Measurements from ENCODE around the gene CLOCK. TPM values are rescaled to one million over a fixed set of nuclear protein-coding genes. Genes with fewer than 3 reads are reported as not detected.

CLOCK gene
- total and polyA plus RNA-seq, 11 donors, result 8.3 to 42.1 (median 31.0) TPM

- Histone ChIP-seq H3K27me3 (no peaks in the 10 kb centered on the region), H3K36me3 (peaks cover 0 to 80% (median 42%) of the 10 kb centered on the region in 9 donors), H3K9me3 (peaks cover 0 to 10% (median 0%) of the 10 kb centered on the region in 12 donors), H3K4me1 (peaks cover 0 to 4% (median 0%) of the 10 kb centered on the region in 12 donors), H3K27ac (no peak overlapping the region), H3K4me3 (no peak overlapping the region)
- DNase-seq, result no peak
- 81 to 95% (median 90%) methylated on average over 6 of the region's 6 CpGs for WGBS, 4 donors
- intact Hi-C loops (cut with DNase I), result no loop called here
- ATAC-seq, result no peak
- TF ChIP-seq CTCF (IDR thresholded peaks at IDR 0.05) (no peak), POLR2A (IDR thresholded peaks at IDR 0.05) (no peak)
Measured at GRCh38 chr4:55475394-55476243, 71.1 kb downstream of the CLOCK start.

- Histone ChIP-seq H3K4me3 (no peak overlapping the region), H3K4me1 (no peaks in the 10 kb centered on the region), H3K27me3 (no peaks in the 10 kb centered on the region), H3K36me3 (peaks cover 0 to 82% (median 57%) of the 10 kb centered on the region in 9 donors), H3K27ac (no peak overlapping the region), H3K9me3 (peaks cover 0 to 9% (median 0%) of the 10 kb centered on the region in 12 donors)
- 97 to 100% (median 98%) methylated on average over 1 of the region's 1 CpG for WGBS, 4 donors
- no peak for DNase-seq
- ATAC-seq, result no peak
- no peak for TF ChIP-seq POLR2A (IDR thresholded peaks at IDR 0.05)
- no peak for TF ChIP-seq CTCF (IDR thresholded peaks at IDR 0.05)
- intact Hi-C loops (cut with DNase I), result loop anchor here in 1 of 10 donors (10.0 kb wide), 1 partner anchor 405 kb away; no protein-coding TSS in a partner anchor
Measured at GRCh38 chr4:55469979-55470378, 76.7 kb downstream of the CLOCK start.

GRCh38 chr4:55468724-55469123, 78.0 kb downstream of the CLOCK start:
- Histone ChIP-seq H3K4me3 (no peak overlapping the region), H3K36me3 (peaks cover 0 to 82% (median 44%) of the 10 kb centered on the region in 9 donors), H3K9me3 (peaks cover 0 to 9% (median 0%) of the 10 kb centered on the region in 12 donors), H3K4me1 (no peaks in the 10 kb centered on the region), H3K27me3 (no peaks in the 10 kb centered on the region), H3K27ac (no peak overlapping the region)
- TF ChIP-seq POLR2A (IDR thresholded peaks at IDR 0.05) (no peak), CTCF (IDR thresholded peaks at IDR 0.05) (no peak)
- DNase-seq, result no peak
- 77 to 83% (median 81%) methylated on average over 2 of the region's 2 CpGs for WGBS, 4 donors
- intact Hi-C loops (cut with DNase I), result loop anchor here in 1 of 10 donors (10.0 kb wide), 1 partner anchor 406 kb away; no protein-coding TSS in a partner anchor
- ATAC-seq, result no peak

- no peak overlapping the region for H3K27ac ChIP-seq
- H3K27me3 ChIP-seq, result no peaks in the 10 kb centered on the region
- H3K36me3 ChIP-seq, result peaks cover 0 to 88% (median 39%) of the 10 kb centered on the region in 9 donors
- WGBS, 4 donors, result 93 to 95% (median 93%) methylated on average over 3 of the region's 3 CpGs
- H3K4me3 ChIP-seq, result no peak overlapping the region
- ATAC-seq, result no peak
- DNase-seq, result no peak
- intact Hi-C loops (cut with DNase I), result loop anchor here in 1 of 10 donors (10.0 kb wide), 1 partner anchor 409 kb away; no protein-coding TSS in a partner anchor
- H3K4me1 ChIP-seq, result no peaks in the 10 kb centered on the region
- no peak for TF ChIP-seq CTCF (IDR thresholded peaks at IDR 0.05)
- TF ChIP-seq POLR2A (IDR thresholded peaks at IDR 0.05), result no peak
- peaks cover 0 to 9% (median 0%) of the 10 kb centered on the region in 12 donors for H3K9me3 ChIP-seq
Measured at GRCh38 chr4:55466001-55466400, 80.7 kb downstream of the CLOCK start.
